Keratinocyte (primary cell): ENCODE measurements around the gene AMMECR1. TPM values are rescaled to one million over a fixed set of nuclear protein-coding genes. Genes with fewer than 3 reads are reported as not detected.

Experiments used
- DNase-seq: peaks from one replicate; pipeline ENCODE4 v3.0.0-alpha.2; 2011; ENCODE audit warnings: low read depth, missing footprints, low spot score
- FAIRE-seq: peaks from 2 replicates; lab custom pipeline; 2011; peaks lifted over from hg19 to GRCh38; lab: Jason Lieb, UNC
- H2AFZ ChIP-seq: 2 replicates; pipeline ENCODE4 v1.6.0; 2012; ENCODE audit warnings: low read length, control low read depth, inconsistent platforms; ENCODE audit not compliant: control insufficient read depth
- H3K27ac ChIP-seq: 2 replicates; pipeline ENCODE4 v1.5.1; 2011; ENCODE audit warnings: low read length; ENCODE audit not compliant: control insufficient read depth, insufficient read depth
- H3K27me3 ChIP-seq: 3 replicates; pipeline ENCODE4 v1.6.0; 2011; ENCODE audit warnings: low read length; ENCODE audit not compliant: control insufficient read depth, insufficient read depth; ENCODE audit errors: extremely low read depth
- H3K36me3 ChIP-seq, 2 experiments: 2 replicates in 1 of 2; 3 replicates in 1 of 2; pipeline ENCODE4 v1.5.1; 2011; ENCODE audit warnings: low read length in 2 of 2, mild to moderate bottlenecking in 1 of 2; ENCODE audit not compliant: control insufficient read depth in 2 of 2, insufficient read depth in 2 of 2; ENCODE audit errors: extremely low read depth in 1 of 2
- H3K4me1 ChIP-seq: 3 replicates; pipeline ENCODE4 v1.5.1; 2011; ENCODE audit warnings: low read length; ENCODE audit not compliant: control insufficient read depth, insufficient read depth; ENCODE audit errors: extremely low read depth
- H3K4me2 ChIP-seq: 3 replicates; pipeline ENCODE4 v1.6.0; 2011; ENCODE audit warnings: low read depth, low read length; ENCODE audit not compliant: control insufficient read depth, insufficient read depth; ENCODE audit errors: extremely low read depth
- H3K4me3 ChIP-seq, 3 experiments: fragments of 200-600 bp in 1 of 3; sonication (generic) in 1 of 3; 2 replicates in 2 of 3; 3 replicates in 1 of 3; pipeline ENCODE4 v1.5.1; 2011 to 2016; ENCODE audit warnings: low read length in 3 of 3, mild to moderate bottlenecking in 3 of 3, control low read depth in 2 of 3, inconsistent platforms in 1 of 3, low read depth in 1 of 3, mixed read lengths in 1 of 3, mixed run types in 1 of 3, moderate library complexity in 1 of 3; ENCODE audit not compliant: control insufficient read depth in 2 of 3, insufficient read depth in 2 of 3; ENCODE audit errors: extremely low read depth in 1 of 3
- H3K79me2 ChIP-seq: 2 replicates; pipeline ENCODE4 v1.6.0; 2012; ENCODE audit warnings: low read length; ENCODE audit not compliant: control insufficient read depth, insufficient read depth
- H3K9ac ChIP-seq: 3 replicates; pipeline ENCODE4 v1.6.0; 2011; ENCODE audit warnings: low read length; ENCODE audit not compliant: control insufficient read depth, insufficient read depth; ENCODE audit errors: extremely low read depth
- H3K9me1 ChIP-seq: 3 replicates; pipeline ENCODE4 v1.6.0; 2011; ENCODE audit warnings: low read length; ENCODE audit not compliant: control insufficient read depth, insufficient read depth; ENCODE audit errors: extremely low read depth
- H3K9me3 ChIP-seq: 2 replicates; pipeline ENCODE4 v1.5.1; 2012; ENCODE audit warnings: low read depth, low read length; ENCODE audit not compliant: control insufficient read depth
- H4K20me1 ChIP-seq: 3 replicates; pipeline ENCODE4 v1.6.0; 2011; ENCODE audit warnings: low read length; ENCODE audit not compliant: control insufficient read depth, insufficient read depth; ENCODE audit errors: extremely low read depth
- EZH2 ChIP-seq: IDR thresholded peaks from one replicate; pipeline ENCODE4 v1.6.1; 2012; ENCODE audit warnings: inconsistent platforms, mild to moderate bottlenecking, low read length, moderate library complexity
- dilution Hi-C: fragments of 300-500 bp; cut with MboI; formaldehyde crosslinking; loops from one replicate; pipeline ENCODE4 v1.7.0; 2020; ENCODE audit warnings: low sequenced_read_pairs; ENCODE audit not compliant: extremely low pct_ligation_motif_present
- polyA plus RNA-seq, 5 experiments: library from polyadenylated mRNA; depleted of rRNA in 3 of 5; stranded (reverse) in 3 of 5; stranded (forward) in 1 of 5; unstranded in 1 of 5; fragments of >200 nt; gene quantifications; 1 replicate in 1 of 5; 2 replicates in 3 of 5; 3 replicates in 1 of 5; pipeline versions ENCODE4 v1.2.1 to v1.2.3, GENCODE V29; 2011 to 2012; ENCODE audit warnings: missing spikeins in 2 of 5, low read depth in 1 of 5, low replicate concordance in 1 of 5
- TF ChIP-seq, protein P1 (sequence below), 3 experiments: IDR thresholded peaks in 1 of 3; conservative IDR thresholded peaks in 1 of 3; optimal IDR thresholded peaks in 1 of 3; 2 replicates in 2 of 3; 3 replicates in 1 of 3; pipeline versions ENCODE3 to v1.5.1; 2011; ENCODE audit warnings: low read length in 3 of 3, mild to moderate bottlenecking in 3 of 3, moderate library complexity in 2 of 3, control low read depth in 1 of 3, inconsistent platforms in 1 of 3; ENCODE audit not compliant: insufficient read depth in 2 of 3; ENCODE audit errors: extremely low read depth in 1 of 3

AMMECR1 gene
- polyA plus RNA-seq, 1 donor (not counting 4 experiments of a cell fraction or from before 2014, with no cell fraction given), result 15.5 TPM

DNA sequence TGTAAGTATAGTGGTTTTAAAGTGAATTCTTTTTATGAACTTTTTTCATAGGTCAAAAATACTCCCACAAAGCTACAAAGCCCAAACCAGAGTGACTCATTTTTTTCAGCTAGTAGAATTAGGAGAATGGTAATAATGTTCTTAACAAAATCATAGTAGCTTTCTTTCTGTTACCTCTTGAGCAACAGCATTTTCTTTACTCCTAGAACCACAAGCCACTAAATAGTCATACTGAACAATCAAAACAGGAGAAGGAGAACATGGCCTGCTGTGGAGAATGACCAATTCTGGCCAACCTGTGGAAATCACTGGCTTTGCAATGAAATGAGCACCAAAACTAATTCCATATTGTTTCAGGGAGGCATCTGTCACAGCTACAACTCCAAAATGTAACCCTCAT, 112.9 kb downstream of the AMMECR1 start:
- Histone ChIP-seq H4K20me1 (no peaks in the 10 kb centered on the region), H3K4me1 (peaks cover 10% of the 10 kb centered on the region), H2AFZ (no peak overlapping the region), H3K9me1 (no peaks in the 10 kb centered on the region), H3K4me3 (no peak overlapping the region), H3K27ac (no peak overlapping the region), H3K9me3 (no peaks in the 10 kb centered on the region), H3K9ac (no peak overlapping the region), H3K79me2 (no peaks in the 10 kb centered on the region), H3K36me3 (peaks cover 2 to 3% of the 10 kb centered on the region in 2 experiments), H3K27me3 (no peaks in the 10 kb centered on the region), H3K4me2 (no peak overlapping the region)
- FAIRE-seq (no peak), DNase-seq (no peak)
- TF ChIP-seq EZH2, result no peak
- TF ChIP-seq, protein P1, sequence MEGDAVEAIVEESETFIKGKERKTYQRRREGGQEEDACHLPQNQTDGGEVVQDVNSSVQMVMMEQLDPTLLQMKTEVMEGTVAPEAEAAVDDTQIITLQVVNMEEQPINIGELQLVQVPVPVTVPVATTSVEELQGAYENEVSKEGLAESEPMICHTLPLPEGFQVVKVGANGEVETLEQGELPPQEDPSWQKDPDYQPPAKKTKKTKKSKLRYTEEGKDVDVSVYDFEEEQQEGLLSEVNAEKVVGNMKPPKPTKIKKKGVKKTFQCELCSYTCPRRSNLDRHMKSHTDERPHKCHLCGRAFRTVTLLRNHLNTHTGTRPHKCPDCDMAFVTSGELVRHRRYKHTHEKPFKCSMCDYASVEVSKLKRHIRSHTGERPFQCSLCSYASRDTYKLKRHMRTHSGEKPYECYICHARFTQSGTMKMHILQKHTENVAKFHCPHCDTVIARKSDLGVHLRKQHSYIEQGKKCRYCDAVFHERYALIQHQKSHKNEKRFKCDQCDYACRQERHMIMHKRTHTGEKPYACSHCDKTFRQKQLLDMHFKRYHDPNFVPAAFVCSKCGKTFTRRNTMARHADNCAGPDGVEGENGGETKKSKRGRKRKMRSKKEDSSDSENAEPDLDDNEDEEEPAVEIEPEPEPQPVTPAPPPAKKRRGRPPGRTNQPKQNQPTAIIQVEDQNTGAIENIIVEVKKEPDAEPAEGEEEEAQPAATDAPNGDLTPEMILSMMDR (optimal IDR thresholded peaks at IDR 0.05 in 1 of 3, IDR thresholded peaks at IDR 0.05 in 1 of 3, conservative IDR thresholded peaks at IDR 0.05 in 1 of 3; ENCODE audit: extremely low read depth in 1 of 3, insufficient read depth in 2 of 3, low read length in 3 of 3), result no peak
- dilution Hi-C loops, result no loop called here

DNA sequence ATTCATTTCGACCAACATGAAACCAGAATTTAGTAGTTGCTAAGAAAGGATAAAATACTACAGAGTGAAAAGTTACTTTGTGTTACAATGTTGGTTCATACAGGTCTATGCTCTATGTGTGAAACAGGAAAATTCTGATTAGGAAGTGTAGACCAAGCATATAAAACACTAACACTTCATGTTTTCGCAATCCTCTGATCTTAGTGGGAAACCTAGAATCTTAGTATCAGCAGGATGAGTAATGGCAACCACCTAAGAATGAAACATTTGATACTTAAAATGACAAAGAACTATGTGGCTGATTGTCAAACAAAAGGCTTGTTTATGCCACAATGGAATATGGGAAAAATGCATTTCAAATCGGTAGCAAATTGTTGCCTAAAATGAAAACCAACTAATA, 116.1 kb downstream of the AMMECR1 start:
- H3K9ac ChIP-seq, result no peak overlapping the region
- dilution Hi-C loops, result no loop called here
- no peaks in the 10 kb centered on the region for H3K27me3 ChIP-seq
- H2AFZ ChIP-seq, result no peak overlapping the region
- H4K20me1 ChIP-seq, result no peaks in the 10 kb centered on the region
- no peak for FAIRE-seq
- TF ChIP-seq, protein P1 (optimal IDR thresholded peaks at IDR 0.05 in 1 of 3, IDR thresholded peaks at IDR 0.05 in 1 of 3, conservative IDR thresholded peaks at IDR 0.05 in 1 of 3; ENCODE audit: extremely low read depth in 1 of 3, insufficient read depth in 2 of 3, low read length in 3 of 3), result no peak
- H3K4me1 ChIP-seq, result no peaks in the 10 kb centered on the region
- DNase-seq, result no peak
- H3K4me3 ChIP-seq, result no peak overlapping the region
- peaks cover 4% of the 10 kb centered on the region in 2 experiments for H3K36me3 ChIP-seq
- H3K9me3 ChIP-seq, result no peaks in the 10 kb centered on the region
- H3K27ac ChIP-seq, result no peak overlapping the region
- no peak overlapping the region for H3K4me2 ChIP-seq
- no peaks in the 10 kb centered on the region for H3K79me2 ChIP-seq
- H3K9me1 ChIP-seq, result no peaks in the 10 kb centered on the region
